SK-N-SH treated with all-trans-retinoic acid at 6 μM for 48 hours (cell line): ENCODE data around the gene RAB31.

Experiments used
- ATAC-seq: fragments of 200-7000 bp; cut with Tn5 transposase; 3 replicates; pipeline ENCODE4 v1.9.1; 2020; ENCODE audit warnings: mild to moderate bottlenecking, moderate library complexity
- ARNTL ChIP-seq: fragments of 450-650 bp; formaldehyde crosslinking; IDR thresholded peaks from 2 replicates; pipeline ENCODE4 v1.5.0; 2020; ENCODE audit warnings: low read depth, mild to moderate bottlenecking, moderate library complexity, borderline replicate concordance
- BACH2 ChIP-seq: fragments of 250-450 bp; sonication (Bioruptor Pico); IDR thresholded peaks from 2 replicates; pipeline ENCODE4 v1.9.0; 2021; ENCODE audit warnings: mild to moderate bottlenecking, borderline replicate concordance
- CSDC2 ChIP-seq: fragments of 250-450 bp; sonication (Bioruptor Pico); IDR thresholded peaks from 2 replicates; pipeline ENCODE4 v1.5.0; 2020; ENCODE audit warnings: mild to moderate bottlenecking, moderate library complexity
- ESRRG ChIP-seq: fragments of 250-450 bp; sonication (Bioruptor Pico); IDR thresholded peaks from 2 replicates; pipeline ENCODE4 v1.6.1; 2021; ENCODE audit warnings: mild to moderate bottlenecking
- GLIS3 ChIP-seq: fragments of 250-450 bp; sonication (Bioruptor Pico); IDR thresholded peaks from 2 replicates; pipeline ENCODE4 v1.5.0; 2020; ENCODE audit warnings: mild to moderate bottlenecking, moderate library complexity
- ISL1 ChIP-seq: fragments of 250-450 bp; sonication (Bioruptor Pico); IDR thresholded peaks from 2 replicates; pipeline ENCODE4 v2.1.2; 2022; ENCODE audit warnings: mild to moderate bottlenecking, moderate library complexity
- OSR1 ChIP-seq: fragments of 250-450 bp; sonication (Bioruptor Pico); IDR thresholded peaks from 2 replicates; pipeline ENCODE4 v1.8.0; 2022; ENCODE audit warnings: moderate library complexity, mild to moderate bottlenecking, inconsistent platforms
- PATZ1 ChIP-seq: fragments of 250-450 bp; sonication (Bioruptor Pico); IDR thresholded peaks from 2 replicates; pipeline ENCODE4 v1.8.0; 2020; ENCODE audit warnings: mild to moderate bottlenecking, moderate library complexity, borderline replicate concordance
- PPARA ChIP-seq: fragments of 250-450 bp; sonication (Bioruptor Pico); IDR thresholded peaks from 2 replicates; pipeline ENCODE4 v1.5.0; 2020; ENCODE audit warnings: mild to moderate bottlenecking, borderline replicate concordance
- RARB ChIP-seq: fragments of 250-450 bp; sonication (Bioruptor Pico); IDR thresholded peaks from 2 replicates; pipeline ENCODE4 v1.8.0; 2021; ENCODE audit warnings: mild to moderate bottlenecking, moderate library complexity
- SNAI2 ChIP-seq: fragments of 250-450 bp; sonication (Bioruptor Pico); IDR thresholded peaks from 2 replicates; pipeline ENCODE4 v1.5.0; 2020; ENCODE audit warnings: mild to moderate bottlenecking, moderate library complexity
- TCF4 ChIP-seq: fragments of 250-450 bp; sonication (Bioruptor Pico); IDR thresholded peaks from 2 replicates; pipeline ENCODE4 v1.8.0; 2021; ENCODE audit warnings: mild to moderate bottlenecking, moderate library complexity, borderline replicate concordance
- TOX ChIP-seq: fragments of 250-450 bp; sonication (Bioruptor Pico); IDR thresholded peaks from 2 replicates; pipeline ENCODE4 v1.8.0; 2021; ENCODE audit warnings: mild to moderate bottlenecking, moderate library complexity, borderline replicate concordance
- ZC3H10 ChIP-seq: fragments of 250-450 bp; sonication (Bioruptor Pico); IDR thresholded peaks from 2 replicates; pipeline ENCODE4 v1.5.1; 2021; ENCODE audit warnings: mild to moderate bottlenecking, moderate library complexity
- ZFP3 ChIP-seq: fragments of 250-450 bp; sonication (Bioruptor Pico); IDR thresholded peaks from 2 replicates; pipeline ENCODE4 v1.5.0; 2020; ENCODE audit warnings: mild to moderate bottlenecking, moderate library complexity
- ZFP30 ChIP-seq: fragments of 450-650 bp; formaldehyde crosslinking; IDR thresholded peaks from 2 replicates; pipeline ENCODE4 v1.5.0; 2022; ENCODE audit warnings: mild to moderate bottlenecking, moderate library complexity
- ZNF565 ChIP-seq: fragments of 450-650 bp; formaldehyde crosslinking; conservative IDR thresholded peaks from 2 replicates; pipeline ENCODE4 v1.5.0; 2020; ENCODE audit warnings: low read depth, mild to moderate bottlenecking, moderate library complexity
- ZNF70 ChIP-seq: fragments of 450-650 bp; formaldehyde crosslinking; IDR thresholded peaks from 2 replicates; pipeline ENCODE4 v1.5.0; 2020; ENCODE audit warnings: mild to moderate bottlenecking, moderate library complexity
- ZNF8 ChIP-seq: fragments of 450-650 bp; formaldehyde crosslinking; IDR thresholded peaks from 2 replicates; pipeline ENCODE4 v1.5.0; 2020; ENCODE audit warnings: mild to moderate bottlenecking, moderate library complexity
- TF ChIP-seq, protein P1 (sequence below): fragments of 250-450 bp; sonication (Bioruptor Pico); IDR thresholded peaks from 2 replicates; pipeline ENCODE4 v1.5.1; 2020; ENCODE audit warnings: low read depth, mild to moderate bottlenecking, moderate library complexity
- TF ChIP-seq, protein P2 (sequence below): fragments of 250-450 bp; sonication (Bioruptor Pico); IDR thresholded peaks from 2 replicates; pipeline ENCODE4 v1.5.0; 2020; ENCODE audit warnings: mild to moderate bottlenecking, moderate library complexity
- TF ChIP-seq, protein P3 (sequence below): fragments of 250-450 bp; sonication (Bioruptor Pico); IDR thresholded peaks from 2 replicates; pipeline ENCODE4 v1.5.1; 2021; ENCODE audit warnings: mild to moderate bottlenecking, moderate library complexity

The RAB31 gene

GRCh38 chr18:9820127-9820526 is 112.0 kb downstream of the RAB31 start:
- no peak for TF ChIP-seq ZFP3 (CRISPR knock-in tag)
- TF ChIP-seq ZC3H10, result no peak
- no peak for TF ChIP-seq TOX (CRISPR knock-in tag)
- no peak for TF ChIP-seq ISL1 (CRISPR knock-in tag)
- no peak for TF ChIP-seq ZNF8
- no peak for TF ChIP-seq PATZ1 (CRISPR knock-in tag)
- no peak for TF ChIP-seq ZFP30 (CRISPR knock-in tag)
- TF ChIP-seq, protein P1, sequence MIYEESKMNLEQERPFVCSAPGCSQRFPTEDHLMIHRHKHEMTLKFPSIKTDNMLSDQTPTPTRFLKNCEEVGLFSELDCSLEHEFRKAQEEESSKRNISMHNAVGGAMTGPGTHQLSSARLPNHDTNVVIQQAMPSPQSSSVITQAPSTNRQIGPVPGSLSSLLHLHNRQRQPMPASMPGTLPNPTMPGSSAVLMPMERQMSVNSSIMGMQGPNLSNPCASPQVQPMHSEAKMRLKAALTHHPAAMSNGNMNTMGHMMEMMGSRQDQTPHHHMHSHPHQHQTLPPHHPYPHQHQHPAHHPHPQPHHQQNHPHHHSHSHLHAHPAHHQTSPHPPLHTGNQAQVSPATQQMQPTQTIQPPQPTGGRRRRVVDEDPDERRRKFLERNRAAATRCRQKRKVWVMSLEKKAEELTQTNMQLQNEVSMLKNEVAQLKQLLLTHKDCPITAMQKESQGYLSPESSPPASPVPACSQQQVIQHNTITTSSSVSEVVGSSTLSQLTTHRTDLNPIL (CRISPR knock-in tag), result no peak
- no peak for TF ChIP-seq PPARA
- no peak for TF ChIP-seq ZNF70 (CRISPR knock-in tag)
- TF ChIP-seq OSR1 (CRISPR knock-in tag), result no peak
- TF ChIP-seq RARB (CRISPR knock-in tag), result no peak
- TF ChIP-seq GLIS3, result no peak
- TF ChIP-seq ZNF565 (CRISPR knock-in tag), result no peak
- TF ChIP-seq BACH2, result no peak
- no peak for TF ChIP-seq SNAI2 (CRISPR knock-in tag)
- no peak for ATAC-seq

DNA sequence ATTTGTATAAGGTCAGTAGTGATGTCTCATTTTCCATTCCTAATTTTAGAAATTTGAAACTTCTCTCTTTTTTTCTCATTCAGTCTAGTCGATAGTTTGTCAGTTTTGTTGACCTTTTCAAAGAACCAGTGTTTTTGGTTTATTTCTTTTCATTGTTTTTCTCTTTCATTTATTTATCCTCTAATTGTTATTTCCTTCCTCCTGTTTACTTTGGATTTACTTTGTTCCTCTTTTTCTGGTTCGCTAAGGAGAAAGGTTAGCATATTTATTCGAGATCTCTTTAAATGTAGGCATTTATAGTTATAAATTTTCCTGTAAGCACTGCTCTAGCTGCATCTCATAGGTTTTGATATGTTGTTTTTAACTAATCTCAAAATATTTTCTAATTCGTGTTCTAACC is 112.6 kb downstream of the RAB31 start:
- TF ChIP-seq ESRRG (CRISPR knock-in tag) (no peak), GLIS3 (no peak), OSR1 (CRISPR knock-in tag) (no peak), TCF4 (CRISPR knock-in tag) (no peak), TOX (CRISPR knock-in tag) (no peak), ZNF70 (CRISPR knock-in tag) (no peak), PPARA (no peak), ZFP30 (CRISPR knock-in tag) (no peak), ZFP3 (CRISPR knock-in tag) (no peak), RARB (CRISPR knock-in tag) (no peak), ARNTL (no peak), BACH2 (no peak)
- TF ChIP-seq, protein P1 (CRISPR knock-in tag), result no peak
- TF ChIP-seq, protein P2, sequence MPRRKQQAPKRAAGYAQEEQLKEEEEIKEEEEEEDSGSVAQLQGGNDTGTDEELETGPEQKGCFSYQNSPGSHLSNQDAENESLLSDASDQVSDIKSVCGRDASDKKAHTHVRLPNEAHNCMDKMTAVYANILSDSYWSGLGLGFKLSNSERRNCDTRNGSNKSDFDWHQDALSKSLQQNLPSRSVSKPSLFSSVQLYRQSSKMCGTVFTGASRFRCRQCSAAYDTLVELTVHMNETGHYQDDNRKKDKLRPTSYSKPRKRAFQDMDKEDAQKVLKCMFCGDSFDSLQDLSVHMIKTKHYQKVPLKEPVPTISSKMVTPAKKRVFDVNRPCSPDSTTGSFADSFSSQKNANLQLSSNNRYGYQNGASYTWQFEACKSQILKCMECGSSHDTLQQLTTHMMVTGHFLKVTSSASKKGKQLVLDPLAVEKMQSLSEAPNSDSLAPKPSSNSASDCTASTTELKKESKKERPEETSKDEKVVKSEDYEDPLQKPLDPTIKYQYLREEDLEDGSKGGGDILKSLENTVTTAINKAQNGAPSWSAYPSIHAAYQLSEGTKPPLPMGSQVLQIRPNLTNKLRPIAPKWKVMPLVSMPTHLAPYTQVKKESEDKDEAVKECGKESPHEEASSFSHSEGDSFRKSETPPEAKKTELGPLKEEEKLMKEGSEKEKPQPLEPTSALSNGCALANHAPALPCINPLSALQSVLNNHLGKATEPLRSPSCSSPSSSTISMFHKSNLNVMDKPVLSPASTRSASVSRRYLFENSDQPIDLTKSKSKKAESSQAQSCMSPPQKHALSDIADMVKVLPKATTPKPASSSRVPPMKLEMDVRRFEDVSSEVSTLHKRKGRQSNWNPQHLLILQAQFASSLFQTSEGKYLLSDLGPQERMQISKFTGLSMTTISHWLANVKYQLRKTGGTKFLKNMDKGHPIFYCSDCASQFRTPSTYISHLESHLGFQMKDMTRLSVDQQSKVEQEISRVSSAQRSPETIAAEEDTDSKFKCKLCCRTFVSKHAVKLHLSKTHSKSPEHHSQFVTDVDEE (CRISPR knock-in tag), result no peak
- TF ChIP-seq, protein P3, sequence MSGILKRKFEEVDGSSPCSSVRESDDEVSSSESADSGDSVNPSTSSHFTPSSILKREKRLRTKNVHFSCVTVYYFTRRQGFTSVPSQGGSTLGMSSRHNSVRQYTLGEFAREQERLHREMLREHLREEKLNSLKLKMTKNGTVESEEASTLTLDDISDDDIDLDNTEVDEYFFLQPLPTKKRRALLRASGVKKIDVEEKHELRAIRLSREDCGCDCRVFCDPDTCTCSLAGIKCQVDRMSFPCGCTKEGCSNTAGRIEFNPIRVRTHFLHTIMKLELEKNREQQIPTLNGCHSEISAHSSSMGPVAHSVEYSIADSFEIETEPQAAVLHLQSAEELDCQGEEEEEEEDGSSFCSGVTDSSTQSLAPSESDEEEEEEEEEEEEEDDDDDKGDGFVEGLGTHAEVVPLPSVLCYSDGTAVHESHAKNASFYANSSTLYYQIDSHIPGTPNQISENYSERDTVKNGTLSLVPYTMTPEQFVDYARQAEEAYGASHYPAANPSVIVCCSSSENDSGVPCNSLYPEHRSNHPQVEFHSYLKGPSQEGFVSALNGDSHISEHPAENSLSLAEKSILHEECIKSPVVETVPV (CRISPR knock-in tag), result no peak
- no peak for ATAC-seq

- no peak for ATAC-seq
- no peak for TF ChIP-seq RARB (CRISPR knock-in tag)
- TF ChIP-seq TOX (CRISPR knock-in tag), result no peak
- TF ChIP-seq PATZ1 (CRISPR knock-in tag), result no peak
- no peak for TF ChIP-seq CSDC2 (CRISPR knock-in tag)
- no peak for TF ChIP-seq ZFP3 (CRISPR knock-in tag)
- TF ChIP-seq PPARA, result no peak
- TF ChIP-seq TCF4 (CRISPR knock-in tag), result no peak
- TF ChIP-seq ZC3H10, result no peak
- TF ChIP-seq SNAI2 (CRISPR knock-in tag), result no peak
- TF ChIP-seq, protein P1 (CRISPR knock-in tag), result no peak
- TF ChIP-seq ISL1 (CRISPR knock-in tag), result no peak
- TF ChIP-seq, protein P3 (CRISPR knock-in tag), result no peak
- no peak for TF ChIP-seq OSR1 (CRISPR knock-in tag)
- TF ChIP-seq GLIS3, result no peak
- TF ChIP-seq ZNF8, result no peak
These were observed 114.6 kb downstream of the RAB31 start for GRCh38 chr18:9822587-9823185.
